HCT116 (cell line): ENCODE data around the gene DUSP16.

Source experiments
- CEBPB ChIP-seq: IDR thresholded peaks from 2 replicates; pipeline ENCODE4 v1.6.1; 2012; ENCODE audit warnings: low read depth
- EZH2 ChIP-seq: fragments of 200-600 bp; sonication (generic); IDR thresholded peaks from 2 replicates; pipeline ENCODE4 v1.6.1; 2017; ENCODE audit warnings: antibody characterized with exemption, mixed run types
- JUND ChIP-seq: IDR thresholded peaks from 2 replicates; pipeline ENCODE4 v1.6.1; 2012
- POLR2A ChIP-seq: IDR thresholded peaks from 2 replicates; pipeline ENCODE4 v1.7.0; 2011; ENCODE audit warnings: borderline replicate concordance; ENCODE audit not compliant: insufficient read depth, insufficient read length; ENCODE audit errors: extremely low read depth
- POLR2AphosphoS5 ChIP-seq: IDR thresholded peaks from 2 replicates; pipeline ENCODE4 v1.6.1; 2011; ENCODE audit warnings: mild to moderate bottlenecking, low read depth, low read length, moderate library complexity
- RAD21 ChIP-seq: IDR thresholded peaks from 2 replicates; pipeline ENCODE4 v1.6.1; 2012; ENCODE audit warnings: low read depth, mild to moderate bottlenecking
- SIN3A ChIP-seq: IDR thresholded peaks from 2 replicates; pipeline ENCODE4 v1.6.1; 2012; ENCODE audit warnings: low read depth
- SRF ChIP-seq: IDR thresholded peaks from 2 replicates; pipeline ENCODE4 v1.6.1; 2012; ENCODE audit warnings: low read depth
- ZFX ChIP-seq: fragments of 450-650 bp; IDR thresholded peaks from 2 replicates; pipeline ENCODE4 v1.6.1; 2017
- ZNF274 ChIP-seq: fragments of 200-500 bp; sonication (Bioruptor generic); IDR thresholded peaks from 2 replicates; pipeline ENCODE4 v1.6.1; 2014; ENCODE audit warnings: mild to moderate bottlenecking, low read depth, low read length, inconsistent platforms
- TF ChIP-seq, protein P1 (sequence below), 3 experiments: fragments of 200-600 bp in 1 of 3; sonication (generic) in 1 of 3; IDR thresholded peaks in 2 of 3; conservative IDR thresholded peaks in 1 of 3; 2 replicates each; pipeline ENCODE4 v1.5.1; 2012 to 2017; ENCODE audit warnings: low read depth in 2 of 3, low read length in 2 of 3, antibody characterized with exemption in 1 of 3, borderline replicate concordance in 1 of 3, control low read depth in 1 of 3, mild to moderate bottlenecking in 1 of 3, mixed read lengths in 1 of 3, mixed run types in 1 of 3, moderate library complexity in 1 of 3; ENCODE audit not compliant: insufficient read depth in 1 of 3
- TF ChIP-seq, protein P2 (sequence below): IDR thresholded peaks from 2 replicates; pipeline ENCODE4 v1.6.1; 2011; ENCODE audit warnings: mild to moderate bottlenecking, low read length, moderate library complexity; ENCODE audit not compliant: insufficient replicate concordance; ENCODE audit errors: extremely low read depth
- TF ChIP-seq, protein P3 (sequence below): IDR thresholded peaks from 2 replicates; pipeline ENCODE4 v1.6.1; 2012
- TF ChIP-seq, protein P4 (sequence below): IDR thresholded peaks from 2 replicates; pipeline ENCODE4 v1.6.1; 2012; ENCODE audit warnings: low read depth

DNA sequence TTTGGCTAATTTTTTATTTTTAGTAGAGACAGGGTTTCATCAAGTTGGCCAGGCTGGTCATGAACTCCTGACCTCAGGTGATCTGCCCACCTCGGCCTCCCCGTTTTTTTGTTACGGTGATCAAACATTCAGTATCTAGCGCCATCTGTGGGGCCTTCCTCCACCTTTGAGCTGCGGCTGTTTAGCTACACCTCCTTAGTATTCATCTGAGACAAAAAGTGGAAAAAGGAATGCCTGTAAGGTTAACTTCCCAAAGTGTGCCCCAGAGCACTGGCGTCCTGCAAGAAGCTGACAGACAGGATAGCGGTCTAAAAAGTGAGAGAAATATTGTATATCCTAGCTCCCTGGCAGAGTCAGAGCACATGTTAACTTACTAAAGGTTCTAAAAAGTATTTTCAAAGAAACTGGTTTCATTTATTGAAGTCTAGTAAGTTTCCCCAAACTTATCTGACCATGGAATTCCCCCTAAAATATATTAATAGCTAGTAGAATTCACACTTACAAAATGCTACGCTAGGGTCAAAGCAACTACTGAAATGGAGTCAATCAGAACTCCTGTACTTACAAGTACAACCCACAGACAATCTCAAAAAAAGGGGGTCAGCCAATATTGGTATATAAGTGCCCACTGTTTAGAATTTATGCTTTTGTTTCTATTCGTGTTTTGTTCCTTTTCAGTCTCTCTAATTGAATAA is 59.1 kb downstream of the DUSP16 start:
- TF ChIP-seq ZNF274 (no peak), JUND (no peak), POLR2AphosphoS5 (no peak), RAD21 (peak; percentile 11; the same call in 1 of the 2 replicates), SIN3A (no peak), CEBPB (no peak), EZH2 (no peak), ZFX (no peak), POLR2A (no peak), SRF (no peak)
- TF ChIP-seq, protein P1, sequence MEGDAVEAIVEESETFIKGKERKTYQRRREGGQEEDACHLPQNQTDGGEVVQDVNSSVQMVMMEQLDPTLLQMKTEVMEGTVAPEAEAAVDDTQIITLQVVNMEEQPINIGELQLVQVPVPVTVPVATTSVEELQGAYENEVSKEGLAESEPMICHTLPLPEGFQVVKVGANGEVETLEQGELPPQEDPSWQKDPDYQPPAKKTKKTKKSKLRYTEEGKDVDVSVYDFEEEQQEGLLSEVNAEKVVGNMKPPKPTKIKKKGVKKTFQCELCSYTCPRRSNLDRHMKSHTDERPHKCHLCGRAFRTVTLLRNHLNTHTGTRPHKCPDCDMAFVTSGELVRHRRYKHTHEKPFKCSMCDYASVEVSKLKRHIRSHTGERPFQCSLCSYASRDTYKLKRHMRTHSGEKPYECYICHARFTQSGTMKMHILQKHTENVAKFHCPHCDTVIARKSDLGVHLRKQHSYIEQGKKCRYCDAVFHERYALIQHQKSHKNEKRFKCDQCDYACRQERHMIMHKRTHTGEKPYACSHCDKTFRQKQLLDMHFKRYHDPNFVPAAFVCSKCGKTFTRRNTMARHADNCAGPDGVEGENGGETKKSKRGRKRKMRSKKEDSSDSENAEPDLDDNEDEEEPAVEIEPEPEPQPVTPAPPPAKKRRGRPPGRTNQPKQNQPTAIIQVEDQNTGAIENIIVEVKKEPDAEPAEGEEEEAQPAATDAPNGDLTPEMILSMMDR (IDR thresholded peaks at IDR 0.05 in 2 of 3, conservative IDR thresholded peaks at IDR 0.05 in 1 of 3; ENCODE audit: borderline replicate concordance in 1 of 3, insufficient read depth in 1 of 3, low read depth in 2 of 3, low read length in 2 of 3) = no peak
- TF ChIP-seq, protein P2, sequence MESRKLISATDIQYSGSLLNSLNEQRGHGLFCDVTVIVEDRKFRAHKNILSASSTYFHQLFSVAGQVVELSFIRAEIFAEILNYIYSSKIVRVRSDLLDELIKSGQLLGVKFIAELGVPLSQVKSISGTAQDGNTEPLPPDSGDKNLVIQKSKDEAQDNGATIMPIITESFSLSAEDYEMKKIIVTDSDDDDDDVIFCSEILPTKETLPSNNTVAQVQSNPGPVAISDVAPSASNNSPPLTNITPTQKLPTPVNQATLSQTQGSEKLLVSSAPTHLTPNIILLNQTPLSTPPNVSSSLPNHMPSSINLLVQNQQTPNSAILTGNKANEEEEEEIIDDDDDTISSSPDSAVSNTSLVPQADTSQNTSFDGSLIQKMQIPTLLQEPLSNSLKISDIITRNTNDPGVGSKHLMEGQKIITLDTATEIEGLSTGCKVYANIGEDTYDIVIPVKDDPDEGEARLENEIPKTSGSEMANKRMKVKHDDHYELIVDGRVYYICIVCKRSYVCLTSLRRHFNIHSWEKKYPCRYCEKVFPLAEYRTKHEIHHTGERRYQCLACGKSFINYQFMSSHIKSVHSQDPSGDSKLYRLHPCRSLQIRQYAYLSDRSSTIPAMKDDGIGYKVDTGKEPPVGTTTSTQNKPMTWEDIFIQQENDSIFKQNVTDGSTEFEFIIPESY = no peak
- TF ChIP-seq, protein P3, sequence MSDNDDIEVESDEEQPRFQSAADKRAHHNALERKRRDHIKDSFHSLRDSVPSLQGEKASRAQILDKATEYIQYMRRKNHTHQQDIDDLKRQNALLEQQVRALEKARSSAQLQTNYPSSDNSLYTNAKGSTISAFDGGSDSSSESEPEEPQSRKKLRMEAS = no peak
- TF ChIP-seq, protein P4, sequence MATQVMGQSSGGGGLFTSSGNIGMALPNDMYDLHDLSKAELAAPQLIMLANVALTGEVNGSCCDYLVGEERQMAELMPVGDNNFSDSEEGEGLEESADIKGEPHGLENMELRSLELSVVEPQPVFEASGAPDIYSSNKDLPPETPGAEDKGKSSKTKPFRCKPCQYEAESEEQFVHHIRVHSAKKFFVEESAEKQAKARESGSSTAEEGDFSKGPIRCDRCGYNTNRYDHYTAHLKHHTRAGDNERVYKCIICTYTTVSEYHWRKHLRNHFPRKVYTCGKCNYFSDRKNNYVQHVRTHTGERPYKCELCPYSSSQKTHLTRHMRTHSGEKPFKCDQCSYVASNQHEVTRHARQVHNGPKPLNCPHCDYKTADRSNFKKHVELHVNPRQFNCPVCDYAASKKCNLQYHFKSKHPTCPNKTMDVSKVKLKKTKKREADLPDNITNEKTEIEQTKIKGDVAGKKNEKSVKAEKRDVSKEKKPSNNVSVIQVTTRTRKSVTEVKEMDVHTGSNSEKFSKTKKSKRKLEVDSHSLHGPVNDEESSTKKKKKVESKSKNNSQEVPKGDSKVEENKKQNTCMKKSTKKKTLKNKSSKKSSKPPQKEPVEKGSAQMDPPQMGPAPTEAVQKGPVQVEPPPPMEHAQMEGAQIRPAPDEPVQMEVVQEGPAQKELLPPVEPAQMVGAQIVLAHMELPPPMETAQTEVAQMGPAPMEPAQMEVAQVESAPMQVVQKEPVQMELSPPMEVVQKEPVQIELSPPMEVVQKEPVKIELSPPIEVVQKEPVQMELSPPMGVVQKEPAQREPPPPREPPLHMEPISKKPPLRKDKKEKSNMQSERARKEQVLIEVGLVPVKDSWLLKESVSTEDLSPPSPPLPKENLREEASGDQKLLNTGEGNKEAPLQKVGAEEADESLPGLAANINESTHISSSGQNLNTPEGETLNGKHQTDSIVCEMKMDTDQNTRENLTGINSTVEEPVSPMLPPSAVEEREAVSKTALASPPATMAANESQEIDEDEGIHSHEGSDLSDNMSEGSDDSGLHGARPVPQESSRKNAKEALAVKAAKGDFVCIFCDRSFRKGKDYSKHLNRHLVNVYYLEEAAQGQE = no peak
